K562 (cell line): Measurements from ENCODE around the gene SNRNP200. TPM values are rescaled to one million over a fixed set of nuclear protein-coding genes. Genes with fewer than 3 reads are reported as not detected.

Experiments
- BHLHE40 ChIP-seq: IDR thresholded peaks from 2 replicates; pipeline ENCODE4 v1.6.1; 2011; ENCODE audit warnings: low read length, improper control_type of control experiment
- E2F8 ChIP-seq: fragments of 450-650 bp; IDR thresholded peaks from 2 replicates; pipeline ENCODE4 v1.7.1; 2018; ENCODE audit warnings: mild to moderate bottlenecking, low read depth; ENCODE audit not compliant: partially characterized antibody
- FIP1L1 ChIP-seq: fragments of 200-400 bp; formaldehyde crosslinking; IDR thresholded peaks from 2 replicates; pipeline ENCODE4 v1.6.1; 2018; ENCODE audit warnings: mild to moderate bottlenecking, low read depth, low read length; ENCODE audit not compliant: poor library complexity, severe bottlenecking
- HDAC1 ChIP-seq, 2 experiments: fragments of 450-650 bp; IDR thresholded peaks; 2 replicates each; pipeline ENCODE4 v1.6.1; 2016 to 2017; ENCODE audit warnings: inconsistent platforms in 1 of 2, mild to moderate bottlenecking in 1 of 2, moderate library complexity in 1 of 2
- HMG20A ChIP-seq: fragments of 450-650 bp; formaldehyde crosslinking; conservative IDR thresholded peaks from 2 replicates; pipeline ENCODE4 v1.4.0; 2020; ENCODE audit warnings: mild to moderate bottlenecking, mixed read lengths
- LARP7 ChIP-seq: fragments of 450-650 bp; IDR thresholded peaks from 2 replicates; pipeline ENCODE4 v1.6.1; 2016
- MEIS2 ChIP-seq: fragments of 450-650 bp; IDR thresholded peaks from 2 replicates; pipeline ENCODE4 v1.6.1; 2014; ENCODE audit warnings: mild to moderate bottlenecking; ENCODE audit not compliant: partially characterized antibody
- MXI1 ChIP-seq: IDR thresholded peaks from 2 replicates; pipeline ENCODE4 v1.6.1; 2011; ENCODE audit warnings: low read depth, mild to moderate bottlenecking, improper control_type of control experiment, low read length
- NCOR1 ChIP-seq: fragments of 450-650 bp; IDR thresholded peaks from 2 replicates; pipeline ENCODE4 v1.6.1; 2016; ENCODE audit warnings: mild to moderate bottlenecking, moderate library complexity
- NEUROD1 ChIP-seq: fragments of 150-350 bp; IDR thresholded peaks from 2 replicates; pipeline ENCODE4 v1.6.1; 2014; ENCODE audit warnings: borderline replicate concordance, low read length, low read depth; ENCODE audit not compliant: partially characterized antibody
- POLR2G ChIP-seq: fragments of 200-400 bp; formaldehyde crosslinking; IDR thresholded peaks from 2 replicates; pipeline ENCODE4 v1.6.1; 2017; ENCODE audit warnings: low read depth, mild to moderate bottlenecking, antibody characterized with exemption, low read length, moderate library complexity
- TBL1XR1 ChIP-seq, 2 experiments: IDR thresholded peaks; 2 replicates each; pipeline ENCODE4 v1.6.1; 2012; ENCODE audit warnings: improper control_type of control experiment in 2 of 2, low read length in 2 of 2, mild to moderate bottlenecking in 1 of 2
- THAP12 ChIP-seq: fragments of 250-450 bp; sonication (Bioruptor Pico); IDR thresholded peaks from 2 replicates; pipeline ENCODE4 v1.9.0; 2021; ENCODE audit warnings: mild to moderate bottlenecking, inconsistent platforms
- ZEB2 ChIP-seq: fragments of 450-650 bp; IDR thresholded peaks from 2 replicates; pipeline ENCODE4 v1.6.1; 2016
- ZNF175 ChIP-seq: fragments of 200-800 bp; sonication (Bioruptor generic); IDR thresholded peaks from 2 replicates; pipeline ENCODE4 v1.6.1; 2016; ENCODE audit warnings: low read depth, mild to moderate bottlenecking, missing genetic modification characterization, missing compliant biosample characterization
- ZNF24 ChIP-seq: fragments of 450-650 bp; IDR thresholded peaks from 2 replicates; pipeline ENCODE4 v1.6.1; 2016
- ZNF395 ChIP-seq: fragments of 200-800 bp; sonication (Bioruptor generic); IDR thresholded peaks from 2 replicates; pipeline ENCODE4 v1.6.1; 2017; ENCODE audit warnings: missing genetic modification characterization, missing compliant biosample characterization
- ZNF589 ChIP-seq: fragments of 200-800 bp; sonication (Bioruptor generic); IDR thresholded peaks from 2 replicates; pipeline ENCODE4 v1.6.1; 2016; ENCODE audit warnings: low read depth, missing genetic modification characterization, missing compliant biosample characterization
- ZNF785 ChIP-seq: fragments of 250-450 bp; sonication (Bioruptor Pico); IDR thresholded peaks from 2 replicates; pipeline ENCODE4 v1.4.0; 2020; ENCODE audit warnings: mild to moderate bottlenecking
- polyA plus RNA-seq, 8 experiments: library from polyadenylated mRNA; depleted of rRNA in 4 of 8; stranded (reverse) in 5 of 8; unstranded in 3 of 8; fragments of >200 nt; fragmentation: Nextera tagmentation in 2 of 8; fragmentation: Illumina TruSeq in 1 of 8; extraction: Ambion mirVana in 2 of 8; extraction: Trizol in 1 of 8; gene quantifications; 2 replicates each; pipeline versions ENCODE4 v1.2.1 to v1.2.3, GENCODE V29; 2011 to 2014; ENCODE audit warnings: inconsistent platforms in 1 of 8, missing spikeins in 1 of 8
- total RNA-seq, 7 experiments: library from RNA; depleted of rRNA in 6 of 7; stranded (reverse); fragments of >200 nt in 6 of 7; fragmentation: Illumina TruSeq in 2 of 7; extraction: Trizol in 2 of 7; gene quantifications; 2 replicates each; pipeline versions ENCODE4 v1.2.1 to v1.2.3, GENCODE V29; 2011 to 2021; ENCODE audit warnings: low replicate concordance in 1 of 7

SNRNP200 gene
- total and polyA plus RNA-seq, 9 of the 15 experiments (the other 6 are each of a cell fraction or from before 2014, with no cell fraction given): 76.1 to 231 (median 155) TPM

- no peak for TF ChIP-seq THAP12
- 0 out of 2 replicates have a peak, but pooled peaks have one; percentile 24 for TF ChIP-seq BHLHE40
- 0 out of 4 replicates have a peak, but pooled peaks of 1 of the 2 experiments have one; percentile 26 for TF ChIP-seq HDAC1 (IDR thresholded peaks at IDR 0.05)
- TF ChIP-seq ZNF175 (CRISPR knock-in tag): peak; percentile 54; the same call in 1 of the 2 replicates
- no peak for TF ChIP-seq MXI1
- TF ChIP-seq LARP7: no peak
- TF ChIP-seq E2F8: no peak
- no peak for TF ChIP-seq POLR2G
- TF ChIP-seq ZNF24: no peak
- peak; percentile 70; the same call in 1 of the 2 replicates for TF ChIP-seq ZNF589 (CRISPR knock-in tag)
- TF ChIP-seq ZNF395 (CRISPR knock-in tag): peak; percentile 62
- TF ChIP-seq TBL1XR1 (IDR thresholded peaks at IDR 0.05; ENCODE audit: low read length in 2 of 2): peak in 1 of 2 experiments; percentile 44; a peak in 1 of 4 replicates
- TF ChIP-seq ZNF785: no peak
- TF ChIP-seq NEUROD1: no peak
- peak; percentile 20; the same call in 1 of the 2 replicates for TF ChIP-seq NCOR1
- TF ChIP-seq MEIS2: peak; percentile 35
- no peak for TF ChIP-seq FIP1L1
- no peak for TF ChIP-seq HMG20A (CRISPR knock-in tag)
- TF ChIP-seq ZEB2: peak; percentile 78
Observed at GRCh38 chr2:96260387-96261260, 44.7 kb downstream of the SNRNP200 start (continued).
